Occipital lobe (tissue), 2 donors: ENCODE results near the gene NOS1. TPM values are rescaled to one million over a fixed set of nuclear protein-coding genes. Genes with fewer than 3 reads are reported as not detected.
"Not testable (repeated sequence)": the region's sequence is repeated elsewhere in the genome, so short reads cannot be mapped to it uniquely, and the experiment has no call there.

Source experiments
- DNase-seq: peaks from one replicate; lab custom pipeline; 2025; lab: John Stamatoyannopoulos, UW
- total RNA-seq: library from RNA; depleted of rRNA; stranded (reverse); fragments of >200 nt; gene quantifications from one replicate; pipeline ENCODE4 v1.2.3, GENCODE V29; 2014

The NOS1 gene
- 1.2 TPM for total RNA-seq

DNA sequence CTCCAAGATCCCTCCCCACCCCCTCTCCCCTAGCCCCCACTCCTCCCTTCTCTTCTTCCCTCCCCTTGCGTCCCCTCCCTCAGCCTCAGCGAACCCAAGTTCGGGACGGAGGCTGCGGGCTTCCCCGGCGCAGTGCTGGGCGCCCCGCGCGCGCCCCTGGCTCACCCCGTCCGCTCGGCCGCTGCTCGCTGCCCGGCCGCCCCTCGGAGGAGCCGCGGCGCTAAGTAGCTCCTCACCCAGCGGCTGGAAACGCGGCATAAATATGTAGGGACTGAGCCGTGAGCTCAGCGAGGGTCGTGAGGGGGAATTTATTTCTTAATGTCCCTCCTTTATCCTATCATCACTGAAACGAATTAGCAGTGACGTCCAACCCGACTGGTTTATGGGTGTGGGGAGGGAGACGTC is at the start of gene NOS1:
Gene NOS1, minus strand, starts transcription at position 280 of the 405 bp plus-strand sequence. CDS start 30,557 bp downstream, outside the sequence.
- no peak for DNase-seq

DNA sequence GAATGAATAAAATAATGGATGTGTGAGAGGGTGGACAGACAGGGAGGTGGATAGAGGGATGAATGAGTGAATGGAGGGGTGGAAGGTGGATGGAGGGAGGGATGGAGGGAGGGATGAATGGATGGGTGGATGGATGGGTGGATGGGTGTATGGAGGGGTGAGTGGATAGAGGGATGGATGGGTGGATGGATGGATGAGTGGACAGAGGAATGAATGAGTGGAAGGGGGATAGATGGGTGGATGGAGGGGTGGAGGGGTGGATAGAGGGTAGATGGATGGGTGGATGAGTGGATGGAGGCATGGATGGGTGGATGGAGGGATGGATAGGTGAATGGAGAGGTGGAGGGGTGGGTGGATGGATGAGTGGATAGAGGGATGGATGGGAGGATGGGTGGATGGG is 47.9 kb upstream of the NOS1 start:
- no peak for DNase-seq

DNA sequence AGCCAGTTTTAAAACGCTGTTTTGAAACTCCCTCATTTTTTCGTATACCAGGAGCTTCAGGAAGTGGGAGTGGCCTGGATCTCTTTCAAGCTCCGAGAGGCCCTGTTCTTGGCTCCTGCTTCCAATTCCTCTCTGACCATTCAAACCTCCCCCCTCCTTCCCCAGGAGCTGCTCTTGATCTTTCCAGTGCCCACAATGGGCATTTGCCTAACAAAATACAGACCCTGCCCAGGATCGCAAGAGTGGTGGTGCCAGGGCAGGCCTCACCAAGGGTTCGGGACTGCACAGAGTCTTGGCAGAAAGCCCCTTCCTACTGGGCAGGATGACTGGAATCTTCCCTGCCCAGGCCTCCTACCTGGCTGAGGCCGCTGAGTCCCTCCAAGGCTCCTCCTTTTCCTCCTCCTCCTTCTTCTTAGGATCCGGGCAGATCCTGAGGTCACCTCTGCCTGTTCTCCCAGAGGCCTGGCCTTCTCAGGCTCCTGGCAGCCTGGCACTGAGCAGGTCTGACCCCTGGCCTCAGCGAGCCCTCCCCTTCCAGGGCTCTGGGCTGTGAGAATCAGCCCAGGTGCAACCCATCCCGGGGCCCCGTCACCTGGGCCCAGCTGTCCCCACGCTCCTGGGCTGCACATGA is 46.9 kb upstream of the NOS1 start:
- DNase-seq, result no peak

DNA sequence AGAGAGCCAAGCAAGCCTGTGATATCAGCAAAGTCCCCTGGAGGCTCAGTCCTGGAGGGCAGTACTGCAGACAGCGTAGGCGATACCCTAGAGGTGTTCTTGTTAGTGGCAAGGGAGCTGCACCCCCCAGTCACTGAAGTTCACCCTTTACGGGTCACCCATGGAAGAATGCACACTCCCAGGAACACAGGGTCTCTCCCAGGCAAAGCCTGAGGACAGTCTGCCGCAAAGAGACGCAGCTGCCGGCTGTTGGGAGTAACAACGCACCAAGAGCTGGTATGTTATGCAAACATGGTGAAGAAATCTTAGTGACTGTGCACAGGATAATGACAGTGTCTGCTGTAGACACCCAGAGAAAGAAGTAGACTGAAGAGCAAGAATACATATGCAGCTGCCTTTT is 43.5 kb upstream of the NOS1 start:
- DNase-seq, result no peak

DNA sequence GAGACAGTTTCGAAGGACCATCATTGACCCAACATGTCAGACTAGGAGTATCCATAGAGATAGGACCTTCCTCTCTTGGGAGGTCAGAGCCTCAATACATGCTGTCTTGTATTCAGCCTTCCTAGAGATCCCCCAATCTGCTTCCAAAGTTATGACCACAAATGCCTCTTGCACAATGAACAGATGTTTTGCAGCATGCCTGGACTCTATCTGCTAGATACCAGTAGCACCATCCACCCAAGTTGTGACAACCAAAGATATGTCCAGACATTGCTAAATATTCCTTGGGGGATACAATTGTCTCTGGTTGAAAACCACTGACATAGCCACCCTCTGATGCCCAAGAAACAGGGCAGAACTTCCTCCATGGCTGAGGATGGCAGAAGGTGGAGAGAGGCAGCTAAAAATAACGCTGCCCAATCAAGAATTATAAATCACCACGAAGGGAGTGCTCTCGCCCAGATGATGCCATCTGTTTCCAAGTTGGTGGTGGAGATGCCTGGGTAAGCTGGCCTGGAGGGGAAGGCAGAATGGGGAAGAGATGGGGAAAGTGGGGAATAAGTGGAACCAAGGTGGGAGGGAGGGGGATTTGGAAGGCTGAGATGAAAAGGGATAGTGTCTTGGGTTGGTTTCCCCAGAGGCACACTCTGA is 42.9 kb upstream of the NOS1 start:
- DNase-seq, result no peak

DNA sequence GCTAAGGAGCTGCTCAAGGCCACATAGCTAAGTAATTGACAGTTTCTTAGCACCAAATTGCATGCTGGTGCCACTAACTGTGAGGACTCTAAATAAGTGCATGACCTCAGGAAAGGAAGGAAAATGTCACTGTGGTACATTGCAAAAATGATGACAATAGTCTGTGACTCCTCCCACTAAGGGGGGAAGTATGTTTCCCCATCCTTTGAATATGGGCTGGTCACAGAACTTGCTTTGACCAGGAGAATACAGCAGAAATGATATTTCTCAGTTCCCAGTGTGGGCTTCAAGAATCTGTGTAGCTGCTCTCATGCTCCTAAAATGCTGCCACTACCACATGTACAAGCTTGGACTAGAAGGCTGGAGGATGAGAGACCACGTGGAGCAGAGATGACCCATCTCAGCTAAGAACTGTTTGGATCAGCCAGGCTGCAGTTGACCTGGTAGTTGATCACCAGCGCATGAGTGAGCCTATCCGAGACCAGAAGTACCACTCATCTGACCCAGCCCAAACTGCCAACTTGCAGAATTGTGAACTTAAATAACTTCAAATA is 42.2 kb upstream of the NOS1 start:
- DNase-seq, result no peak

DNA sequence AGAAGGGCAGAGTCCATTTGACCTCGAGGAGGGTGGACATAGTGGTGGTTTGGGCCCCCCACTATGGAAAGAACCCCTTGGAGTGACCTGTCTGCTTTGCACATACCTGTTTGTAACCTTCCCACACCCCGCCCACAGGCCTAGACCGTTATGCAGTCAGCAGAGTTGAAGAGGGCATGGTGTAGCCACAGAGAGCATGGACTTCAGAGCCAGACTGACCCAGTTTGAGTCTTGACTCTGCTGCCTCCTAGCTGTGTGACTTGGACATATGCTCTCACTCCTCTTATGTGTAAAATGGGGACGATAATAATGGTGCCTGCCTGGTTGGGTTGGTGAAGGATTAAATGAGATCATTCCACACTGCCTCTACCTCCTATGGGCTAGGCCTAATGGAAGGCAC is 40.9 kb upstream of the NOS1 start:
- DNase-seq, result no peak

DNA sequence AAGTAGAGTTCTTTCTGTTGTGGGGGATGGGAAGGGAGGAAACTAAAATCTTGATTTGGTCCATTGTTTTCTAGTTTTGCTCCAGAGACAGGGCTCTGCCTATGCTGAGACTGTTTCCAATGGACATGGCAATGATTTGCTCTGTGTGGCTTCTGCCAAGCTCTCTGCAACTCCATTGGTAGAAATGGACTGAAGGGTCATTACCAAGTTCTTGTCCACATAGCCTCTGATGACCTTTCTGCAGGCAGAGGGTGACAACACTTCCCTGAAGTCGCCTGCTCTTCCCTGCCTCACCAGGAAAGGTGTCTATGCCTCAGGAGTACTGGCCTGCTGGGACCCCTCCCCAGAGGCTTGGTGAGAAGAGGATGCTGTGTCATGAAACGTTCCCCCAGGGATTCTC is 39.5 kb upstream of the NOS1 start:
- no peak for DNase-seq

DNA sequence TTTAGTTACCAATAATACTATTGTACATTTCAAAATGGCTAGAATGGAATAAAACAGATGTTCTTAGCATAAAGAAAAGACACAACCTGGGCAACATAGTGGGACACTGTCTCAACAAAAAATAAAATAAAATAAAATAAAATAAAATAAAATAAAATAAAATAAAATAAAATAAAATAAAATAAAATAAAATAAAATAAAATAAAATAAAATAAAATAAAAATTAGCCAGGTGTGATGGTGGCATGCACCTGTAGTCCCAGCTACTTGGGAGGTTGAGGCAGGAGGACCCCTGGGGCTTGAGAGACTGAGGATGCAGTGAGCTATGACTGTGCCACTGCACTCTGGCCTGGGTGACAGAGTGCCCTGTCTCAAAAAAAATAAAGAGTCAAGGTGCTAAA is 37.1 kb upstream of the NOS1 start:
- not testable (repeated sequence) for DNase-seq

DNA sequence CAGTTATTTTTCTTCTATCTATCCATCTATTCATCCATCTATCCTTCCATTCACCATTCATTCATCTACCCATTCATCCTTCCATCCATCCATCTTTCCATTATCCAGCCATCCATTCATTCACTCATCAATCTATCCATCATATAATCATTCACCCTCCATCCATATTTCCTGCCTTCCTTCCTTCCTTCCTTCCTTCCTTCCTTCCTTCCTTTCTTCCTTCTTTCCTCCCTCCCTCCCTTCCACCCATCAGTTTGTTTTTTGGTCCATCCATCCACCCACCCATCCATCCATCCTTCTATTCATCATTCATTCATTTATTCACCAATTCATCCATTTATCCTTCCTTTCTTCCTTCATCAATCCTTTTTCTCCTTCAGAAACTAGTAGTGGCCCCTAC is 34.3 kb upstream of the NOS1 start:
- no peak for DNase-seq

DNA sequence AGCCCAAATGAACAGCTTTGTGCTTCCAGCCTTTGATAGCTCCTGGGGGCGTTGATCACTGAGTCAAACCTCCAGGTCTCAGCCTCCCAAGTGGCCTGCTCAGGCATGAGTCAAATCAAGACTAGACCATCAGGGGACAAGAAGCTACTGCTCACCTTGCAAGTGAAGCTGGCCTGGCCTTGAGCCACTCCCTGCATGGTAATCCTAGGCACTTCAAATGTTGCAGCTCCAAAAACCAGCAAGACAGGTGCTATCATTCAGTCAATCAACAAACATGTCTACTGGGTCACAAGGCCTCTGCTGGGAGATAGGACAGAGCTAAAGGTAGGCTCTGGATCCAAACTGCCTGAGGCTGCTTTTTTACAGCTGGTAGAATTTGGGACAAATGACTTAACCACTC is 33.1 kb upstream of the NOS1 start:
- DNase-seq, result no peak

DNA sequence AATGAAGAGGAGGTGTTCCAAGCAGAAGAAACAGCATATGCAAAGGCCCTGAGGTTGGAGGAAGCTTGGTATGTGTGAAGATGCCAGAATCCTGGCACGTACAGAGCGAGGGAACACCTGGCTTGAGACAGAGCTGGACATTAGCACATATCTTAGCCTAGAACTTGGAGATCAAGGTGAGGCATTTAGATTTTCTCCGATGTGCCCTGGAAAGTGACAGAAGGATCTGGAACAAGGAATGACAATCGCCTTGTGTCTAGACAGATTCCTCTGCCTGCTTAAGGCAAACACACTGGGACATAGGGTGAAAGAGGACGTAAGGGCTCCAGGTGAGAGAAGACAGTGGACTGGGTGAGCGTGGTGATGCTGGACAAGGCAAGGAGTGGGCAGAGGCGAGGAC is 32.2 kb upstream of the NOS1 start:
- no peak for DNase-seq

DNA sequence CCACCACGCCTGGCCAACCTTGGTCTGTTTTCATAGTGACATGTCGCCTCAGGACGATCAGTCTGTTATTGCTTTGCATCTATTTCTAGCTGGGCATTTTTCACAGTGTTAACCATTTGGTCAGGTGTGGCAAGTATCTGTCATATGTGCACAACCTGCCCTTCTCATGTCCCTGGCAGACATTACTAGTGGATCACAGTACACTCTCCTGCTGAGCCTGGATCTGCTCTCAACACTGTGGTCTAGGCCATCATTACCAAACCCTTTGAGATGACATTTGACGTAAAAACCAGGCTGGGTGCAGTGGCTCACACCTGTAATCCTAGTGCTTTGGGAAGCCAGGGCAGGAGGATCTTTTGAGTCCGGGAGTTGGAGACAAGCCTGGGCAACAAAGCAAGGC is 29.4 kb upstream of the NOS1 start:
- no peak for DNase-seq

DNA sequence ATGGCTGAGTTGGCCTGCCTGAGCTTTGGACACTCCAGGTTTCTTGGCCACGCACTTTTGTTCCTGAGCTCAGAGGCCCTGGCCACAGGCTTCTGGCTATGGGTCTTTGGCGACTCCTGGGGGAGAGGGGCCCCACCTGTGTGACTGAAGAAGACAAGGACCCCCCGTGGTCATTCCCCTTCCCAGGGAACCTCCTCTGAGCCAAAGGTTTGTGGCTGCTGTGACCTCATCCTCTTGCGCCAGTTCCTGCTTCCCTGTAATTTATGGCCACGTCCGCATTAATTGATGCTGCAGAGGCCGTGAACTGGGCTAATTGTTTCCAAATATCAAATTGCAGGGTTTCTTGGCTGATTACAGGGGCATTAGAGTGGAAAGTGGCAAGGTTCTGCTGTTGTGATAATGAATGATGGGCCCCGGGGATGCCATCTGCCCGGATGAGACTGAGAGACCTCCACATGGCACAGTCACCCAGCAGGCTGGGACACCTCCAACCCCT is 27.6 kb upstream of the NOS1 start:
- no peak for DNase-seq

DNA sequence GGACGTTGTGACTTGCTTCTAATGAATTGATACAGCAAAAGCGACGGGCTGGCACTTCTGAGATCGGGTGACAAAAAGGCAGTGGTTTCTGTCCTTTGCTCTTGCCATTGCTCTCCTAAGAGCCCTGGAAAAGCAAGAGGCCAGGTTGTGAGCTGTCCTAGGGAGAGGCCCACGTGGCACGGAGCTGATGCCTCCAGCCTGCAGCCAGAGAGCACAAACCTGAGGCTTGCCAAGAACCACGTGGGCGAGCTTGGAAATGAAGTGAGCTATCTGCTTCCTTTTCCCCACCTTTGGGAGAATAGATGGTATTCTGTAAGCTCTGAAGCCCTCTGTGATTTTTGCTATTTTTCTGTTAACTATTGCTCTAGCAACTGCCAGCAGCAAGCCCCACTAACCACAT is 26.4 kb upstream of the NOS1 start:
- no peak for DNase-seq

DNA sequence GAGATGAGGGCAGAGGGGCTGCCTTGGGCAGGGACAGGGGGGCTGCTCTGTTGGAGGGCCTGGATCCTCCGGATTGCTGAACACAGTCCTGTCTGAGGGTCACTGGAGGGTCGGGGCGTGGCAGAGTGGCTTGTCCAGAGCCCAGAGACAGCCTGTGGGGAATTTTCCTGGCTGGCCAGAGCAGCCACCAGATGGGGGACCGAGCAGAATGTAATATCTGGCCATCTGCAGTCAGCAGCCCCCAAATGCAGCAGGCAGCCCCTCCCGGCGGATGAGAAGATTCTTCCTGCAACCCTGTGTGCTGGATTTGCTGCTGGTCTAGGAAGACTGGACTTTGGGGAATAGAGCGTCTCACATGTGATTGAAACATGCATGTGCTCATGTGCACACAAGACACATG is 23.3 kb upstream of the NOS1 start:
- DNase-seq, result no peak

DNA sequence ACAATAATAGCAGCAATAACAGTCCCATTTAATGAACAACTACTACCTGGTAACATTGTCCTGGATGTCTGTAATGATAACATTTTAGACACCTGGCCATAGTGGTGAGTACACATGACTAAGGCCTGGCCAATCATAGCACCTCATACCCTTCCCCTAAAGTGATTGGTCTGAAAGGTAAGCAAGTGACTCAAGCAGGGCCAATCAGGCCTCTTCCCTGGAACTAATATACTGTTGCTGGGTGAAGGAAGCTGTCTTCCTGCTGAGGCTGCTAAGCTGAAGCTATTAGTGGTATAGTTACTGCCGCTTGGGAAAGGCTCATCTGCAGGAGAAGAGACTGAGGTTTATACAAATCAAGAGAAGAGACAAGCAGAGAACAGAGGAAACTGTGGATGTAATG is 18.7 kb upstream of the NOS1 start:
- DNase-seq, result no peak

DNA sequence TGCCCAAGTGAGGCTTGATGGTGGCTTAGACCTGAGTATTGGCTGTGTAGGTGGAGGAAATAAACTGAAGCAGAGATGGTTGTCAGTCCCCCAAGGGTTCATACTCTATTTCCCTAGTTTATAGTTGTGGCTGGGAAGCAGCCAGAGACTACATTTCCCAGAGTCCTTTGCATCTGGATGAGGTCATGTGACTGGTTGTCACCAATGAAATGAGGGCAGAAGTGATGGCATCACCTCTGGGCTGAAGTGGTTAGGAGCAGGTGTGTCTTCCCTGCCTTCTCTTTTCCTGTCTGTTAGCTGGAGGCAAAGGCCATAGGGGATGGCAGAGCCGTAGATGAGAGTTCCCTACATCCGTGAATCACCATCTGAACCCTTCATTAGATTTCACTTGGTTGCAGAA is 16.3 kb upstream of the NOS1 start:
- DNase-seq, result no peak

DNA sequence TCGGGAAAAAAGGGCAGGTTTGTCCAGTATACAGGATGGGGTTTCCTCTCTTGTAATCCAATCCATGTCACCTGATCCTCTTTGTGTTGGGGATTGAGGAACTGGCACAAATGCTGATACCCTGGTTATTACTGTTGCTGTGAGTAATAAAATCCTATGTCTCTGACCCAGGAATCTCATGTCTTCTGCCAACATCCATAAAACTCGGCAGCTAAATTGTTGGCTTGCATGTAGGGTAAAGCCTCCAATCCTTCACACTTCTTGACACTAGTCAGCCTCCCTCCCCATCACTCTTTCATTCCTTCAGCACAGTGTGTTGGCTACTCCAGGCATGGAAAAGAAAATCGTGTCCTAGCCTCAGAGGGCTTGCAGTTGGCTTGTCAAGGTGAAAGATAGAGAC is 9.2 kb upstream of the NOS1 start:
- DNase-seq, result no peak

DNA sequence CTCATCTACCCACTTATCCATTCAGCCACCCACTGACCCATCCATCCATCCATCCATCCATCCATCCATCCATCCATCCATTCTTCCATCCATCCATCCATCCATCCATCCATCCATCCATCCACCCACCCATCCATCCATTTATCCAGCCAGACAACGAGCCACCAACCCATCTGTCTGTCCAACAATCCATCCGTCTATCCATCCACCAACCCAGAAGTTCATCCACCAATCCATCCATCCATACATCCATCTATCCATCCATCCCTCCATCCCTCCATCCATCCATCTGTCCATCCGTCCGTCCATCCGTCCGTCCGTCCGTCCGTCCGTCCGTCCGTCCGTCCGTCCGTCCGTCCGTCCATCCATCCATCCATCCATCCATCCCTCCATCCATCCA is 8.6 kb upstream of the NOS1 start:
- DNase-seq, result not testable (repeated sequence)

DNA sequence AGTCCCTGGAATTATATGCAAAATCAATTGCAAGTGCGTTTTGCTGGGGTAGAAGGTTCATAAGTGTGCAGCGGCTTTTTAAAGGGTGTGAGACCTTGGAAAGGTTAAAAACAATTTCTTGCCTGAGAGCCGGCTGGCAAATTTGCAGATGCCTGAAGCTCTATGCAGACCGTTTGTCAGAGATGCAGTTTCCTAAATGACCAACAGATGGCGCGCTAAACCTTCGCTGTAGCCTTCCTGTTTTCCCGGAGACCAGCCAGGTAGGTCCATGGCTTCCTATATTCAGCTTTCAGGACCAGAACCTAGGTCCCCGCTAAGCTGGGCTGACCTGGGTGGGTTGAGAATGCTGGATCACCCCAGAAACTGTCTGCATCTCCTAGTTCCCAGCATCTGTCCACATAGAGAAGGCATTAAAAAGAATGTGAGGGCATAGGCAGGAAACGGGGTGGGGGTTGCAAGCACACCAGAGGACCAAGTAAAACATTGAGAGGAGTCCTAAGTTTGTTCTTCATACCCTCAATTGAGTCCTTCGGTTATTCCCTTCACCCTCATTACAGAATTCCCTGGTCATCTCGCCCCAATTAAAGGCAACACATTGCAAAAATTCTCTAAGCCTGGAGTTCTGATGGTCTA is 5.7 kb upstream of the NOS1 start:
- peak; percentile 18 for DNase-seq

DNA sequence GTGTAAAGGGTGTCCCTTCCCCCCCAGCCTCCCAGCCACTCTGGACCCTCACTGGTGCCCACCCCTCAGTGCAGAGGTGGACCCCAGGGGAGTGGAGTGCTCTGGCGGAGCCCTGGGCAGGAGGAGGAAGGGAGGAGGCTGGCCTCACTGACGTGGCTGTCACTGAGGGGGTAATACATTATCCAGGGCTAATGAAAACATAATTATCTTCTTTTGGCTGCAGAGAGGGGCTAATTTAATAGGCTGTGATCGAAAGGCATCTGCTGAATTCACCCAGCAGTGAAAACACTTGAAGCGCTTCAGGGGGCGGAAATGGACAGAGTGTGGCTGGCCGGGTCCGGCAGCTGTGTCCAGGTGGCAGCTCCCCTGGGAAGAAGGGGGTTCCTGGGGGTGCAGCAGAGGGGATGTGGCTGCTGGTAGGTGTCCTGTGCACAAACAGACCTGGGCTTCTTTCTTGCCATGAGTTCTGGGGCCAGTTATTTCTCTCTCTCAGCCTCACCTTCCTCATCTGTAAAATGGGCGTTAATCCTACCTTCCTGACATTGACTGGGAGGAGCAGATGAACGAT is 3.7 kb upstream of the NOS1 start:
- no peak for DNase-seq
